Body of pancreas (tissue), 4 donors: ENCODE results near the gene TOR1AIP2.

Experiments used
- POLR2A ChIP-seq, 3 donors: fragments of 450-650 bp; IDR thresholded peaks; one replicate each; pipeline ENCODE4 v1.6.1; 2016; ENCODE audit warnings: antibody characterized with exemption in 3 of 3, mild to moderate bottlenecking in 2 of 3
- TF ChIP-seq, protein P1 (sequence below), 7 experiments: fragments of 450-650 bp in 4 of 7; fragments of 200-600 bp in 3 of 7; sonication (generic) in 3 of 7; IDR thresholded peaks; one replicate each; pipeline ENCODE4 v1.5.1; 2016 to 2019; ENCODE audit warnings: antibody characterized with exemption in 7 of 7

GRCh38 chr1:179879797-179880196, 2.2 kb upstream of the TOR1AIP2 start:
- TF ChIP-seq, protein P1, sequence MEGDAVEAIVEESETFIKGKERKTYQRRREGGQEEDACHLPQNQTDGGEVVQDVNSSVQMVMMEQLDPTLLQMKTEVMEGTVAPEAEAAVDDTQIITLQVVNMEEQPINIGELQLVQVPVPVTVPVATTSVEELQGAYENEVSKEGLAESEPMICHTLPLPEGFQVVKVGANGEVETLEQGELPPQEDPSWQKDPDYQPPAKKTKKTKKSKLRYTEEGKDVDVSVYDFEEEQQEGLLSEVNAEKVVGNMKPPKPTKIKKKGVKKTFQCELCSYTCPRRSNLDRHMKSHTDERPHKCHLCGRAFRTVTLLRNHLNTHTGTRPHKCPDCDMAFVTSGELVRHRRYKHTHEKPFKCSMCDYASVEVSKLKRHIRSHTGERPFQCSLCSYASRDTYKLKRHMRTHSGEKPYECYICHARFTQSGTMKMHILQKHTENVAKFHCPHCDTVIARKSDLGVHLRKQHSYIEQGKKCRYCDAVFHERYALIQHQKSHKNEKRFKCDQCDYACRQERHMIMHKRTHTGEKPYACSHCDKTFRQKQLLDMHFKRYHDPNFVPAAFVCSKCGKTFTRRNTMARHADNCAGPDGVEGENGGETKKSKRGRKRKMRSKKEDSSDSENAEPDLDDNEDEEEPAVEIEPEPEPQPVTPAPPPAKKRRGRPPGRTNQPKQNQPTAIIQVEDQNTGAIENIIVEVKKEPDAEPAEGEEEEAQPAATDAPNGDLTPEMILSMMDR (IDR thresholded peaks at IDR 0.05) = no peak
- no peak for TF ChIP-seq POLR2A (IDR thresholded peaks at IDR 0.05)
